HCT116 (cell line): ENCODE data around the gene RAB8A. TPM values are rescaled to one million over a fixed set of nuclear protein-coding genes. Genes with fewer than 3 reads are reported as not detected.

Experiments used
- ATAC-seq: fragments of 200-7000 bp; cut with Tn5 transposase; 2 replicates; pipeline ENCODE4 v1.9.1; 2020; ENCODE audit warnings: mild to moderate bottlenecking, moderate library complexity
- BruUV-seq: library from RNA; stranded (reverse); fragments of 400-500 nt; replicated peaks from 2 replicates; lab custom pipeline; 2021; lab: Mats Ljungman, UMichigan
- CTCF ChIA-PET: fragments of 300-600 bp; sonication (Branson Sonifier 250); formaldehyde crosslinking; loops from one replicate; lab custom pipeline; 2021; ENCODE audit warnings: antibody characterized with exemption; lab: Charles Lee
- POLR2A ChIA-PET: fragments of 300-600, 350-600 bp; sonication (Branson Sonifier 250); formaldehyde crosslinking; loops from one replicate; lab custom pipeline; 2021; ENCODE audit warnings: antibody characterized with exemption; lab: Charles Lee
- RAD21 ChIA-PET, 2 experiments: fragments of 300-600 bp; sonication (Branson Sonifier 250); formaldehyde crosslinking; loops; one replicate each; lab custom pipeline; 2023; ENCODE audit warnings: low total read pairs in 2 of 2; ENCODE audit not compliant: uncharacterized antibody in 2 of 2, unreplicated experiment in 2 of 2, low non-redundant PET in 1 of 2; lab: Charles Lee
- DNase-seq: peaks from one replicate; pipeline ENCODE4 v3.0.0-alpha.2; 2010; ENCODE audit warnings: low read depth, low spot score
- H2AFZ ChIP-seq: fragments of 200-600 bp; shearing (Covaris generic), sonication (generic); 2 replicates; pipeline ENCODE4 v1.6.1; 2017; ENCODE audit warnings: low read depth, mixed run types, mixed read lengths, antibody characterized with exemption, low read length; ENCODE audit not compliant: poor library complexity, severe bottlenecking
- H3K27ac ChIP-seq: 2 replicates; pipeline ENCODE4 v1.5.1; 2012; ENCODE audit warnings: low read depth, low read length
- H3K27me3 ChIP-seq: fragments of 200-600 bp; sonication (generic); 2 replicates; pipeline ENCODE4 v1.6.1; 2016; ENCODE audit warnings: mixed run types, low read length, mixed read lengths; ENCODE audit not compliant: insufficient read depth
- H3K36me3 ChIP-seq, 2 experiments: fragments of 200-500 bp in 1 of 2; fragments of 200-600 bp in 1 of 2; sonication (Bioruptor generic) in 1 of 2; sonication (generic) in 1 of 2; 2 replicates each; pipeline versions ENCODE4 v1.5.1 to v1.6.1; 2014 to 2016; ENCODE audit warnings: low read length in 2 of 2, inconsistent platforms in 1 of 2, mixed read lengths in 1 of 2, mixed run types in 1 of 2; ENCODE audit not compliant: insufficient read depth in 2 of 2, control insufficient read depth in 1 of 2
- H3K4me1 ChIP-seq, 2 experiments: fragments of 200-600 bp in 1 of 2; sonication (generic) in 1 of 2; 2 replicates each; pipeline versions ENCODE4 v1.5.1 to v1.6.1; 2012 to 2017; ENCODE audit warnings: low read length in 2 of 2, inconsistent platforms in 1 of 2, mild to moderate bottlenecking in 1 of 2, mixed read lengths in 1 of 2, mixed run types in 1 of 2, moderate library complexity in 1 of 2; ENCODE audit not compliant: insufficient read depth in 2 of 2, control insufficient read depth in 1 of 2
- H3K4me2 ChIP-seq: fragments of 200-600 bp; sonication (generic); 2 replicates; pipeline ENCODE4 v1.6.1; 2017; ENCODE audit warnings: mixed run types, low read length, mixed read lengths
- H3K4me3 ChIP-seq, 2 experiments: fragments of 200-600 bp in 1 of 2; sonication (generic) in 1 of 2; replicated peaks in 1 of 2; 2 replicates each; pipeline ENCODE4 v1.5.1; 2011 to 2016; ENCODE audit warnings: low read length in 2 of 2, control low read depth in 1 of 2, low read depth in 1 of 2, mild to moderate bottlenecking in 1 of 2, mixed read lengths in 1 of 2, mixed run types in 1 of 2
- H3K79me2 ChIP-seq: fragments of 200-600 bp; sonication (generic); 2 replicates; pipeline ENCODE4 v1.6.1; 2017; ENCODE audit warnings: mild to moderate bottlenecking, mixed run types, low read length, moderate library complexity, mixed read lengths; ENCODE audit not compliant: insufficient read depth
- H3K9ac ChIP-seq: fragments of 200-600 bp; sonication (generic); 2 replicates; pipeline ENCODE4 v1.6.1; 2016; ENCODE audit warnings: low read length, mixed read lengths
- H3K9me2 ChIP-seq: fragments of 200-600 bp; sonication (generic), shearing (Covaris generic); 2 replicates; pipeline ENCODE4 v1.6.1; 2017; ENCODE audit warnings: mixed run types, mild to moderate bottlenecking, moderate library complexity; ENCODE audit not compliant: insufficient read depth
- H3K9me3 ChIP-seq, 2 experiments: fragments of 200-500 bp in 1 of 2; fragments of 200-600 bp in 1 of 2; sonication (Bioruptor generic) in 1 of 2; sonication (generic) in 1 of 2; 2 replicates each; pipeline ENCODE4 v1.6.1; 2014 to 2017; ENCODE audit warnings: low read length in 2 of 2, mixed read lengths in 2 of 2, inconsistent platforms in 1 of 2, low read depth in 1 of 2, mild to moderate bottlenecking in 1 of 2, mixed run types in 1 of 2, moderate library complexity in 1 of 2; ENCODE audit not compliant: control insufficient read depth in 1 of 2, insufficient read depth in 1 of 2
- H4K20me1 ChIP-seq: fragments of 200-600 bp; sonication (generic), shearing (Covaris generic); 2 replicates; pipeline ENCODE4 v1.6.1; 2017; ENCODE audit warnings: mixed run types, mild to moderate bottlenecking, moderate library complexity; ENCODE audit not compliant: insufficient read depth
- CBX3 ChIP-seq: IDR thresholded peaks from 2 replicates; pipeline ENCODE4 v1.6.1; 2012; ENCODE audit warnings: low read depth
- CEBPB ChIP-seq: IDR thresholded peaks from 2 replicates; pipeline ENCODE4 v1.6.1; 2012; ENCODE audit warnings: low read depth
- CTCF ChIP-seq, 3 experiments: fragments of 200-600 bp in 1 of 3; sonication (generic) in 1 of 3; IDR thresholded peaks in 2 of 3; conservative IDR thresholded peaks in 1 of 3; 2 replicates each; pipeline ENCODE4 v1.5.1; 2012 to 2017; ENCODE audit warnings: low read depth in 2 of 3, low read length in 2 of 3, antibody characterized with exemption in 1 of 3, borderline replicate concordance in 1 of 3, control low read depth in 1 of 3, mild to moderate bottlenecking in 1 of 3, mixed read lengths in 1 of 3, mixed run types in 1 of 3, moderate library complexity in 1 of 3; ENCODE audit not compliant: insufficient read depth in 1 of 3
- EGR1 ChIP-seq: IDR thresholded peaks from 2 replicates; pipeline ENCODE4 v1.6.1; 2012; ENCODE audit warnings: low read depth
- ELF1 ChIP-seq: IDR thresholded peaks from 2 replicates; pipeline ENCODE4 v1.6.1; 2012; ENCODE audit warnings: low read depth, borderline replicate concordance
- EZH2 ChIP-seq: fragments of 200-600 bp; sonication (generic); IDR thresholded peaks from 2 replicates; pipeline ENCODE4 v1.6.1; 2017; ENCODE audit warnings: antibody characterized with exemption, mixed run types
- EZH2phosphoT487 ChIP-seq: fragments of 200-600 bp; IDR thresholded peaks from 2 replicates; pipeline ENCODE4 v1.6.1; 2018; ENCODE audit warnings: antibody characterized with exemption, borderline replicate concordance
- FOSL1 ChIP-seq: IDR thresholded peaks from 2 replicates; pipeline ENCODE4 v1.6.1; 2012; ENCODE audit warnings: low read depth
- JUND ChIP-seq: IDR thresholded peaks from 2 replicates; pipeline ENCODE4 v1.6.1; 2012
- RAD21 ChIP-seq: IDR thresholded peaks from 2 replicates; pipeline ENCODE4 v1.6.1; 2012; ENCODE audit warnings: low read depth, mild to moderate bottlenecking
- SIN3A ChIP-seq: IDR thresholded peaks from 2 replicates; pipeline ENCODE4 v1.6.1; 2012; ENCODE audit warnings: low read depth
- SP1 ChIP-seq: IDR thresholded peaks from 2 replicates; pipeline ENCODE4 v1.6.1; 2012; ENCODE audit warnings: low read depth
- SRF ChIP-seq: IDR thresholded peaks from 2 replicates; pipeline ENCODE4 v1.6.1; 2012; ENCODE audit warnings: low read depth
- TCF7L2 ChIP-seq: IDR thresholded peaks from 2 replicates; pipeline ENCODE4 v1.7.0; 2011; ENCODE audit warnings: borderline replicate concordance, inconsistent platforms; ENCODE audit not compliant: insufficient read depth, insufficient read length; ENCODE audit errors: extremely low read depth
- ZFX ChIP-seq: fragments of 450-650 bp; IDR thresholded peaks from 2 replicates; pipeline ENCODE4 v1.6.1; 2017
- ZNF274 ChIP-seq: fragments of 200-500 bp; sonication (Bioruptor generic); IDR thresholded peaks from 2 replicates; pipeline ENCODE4 v1.6.1; 2014; ENCODE audit warnings: mild to moderate bottlenecking, low read depth, low read length, inconsistent platforms
- intact Hi-C: fragments of 100-400 bp; cut with micrococcal nuclease; formaldehyde crosslinking; loops from 2 replicates; pipeline ENCODE4 v1.10.0; 2022
- total RNA-seq: library from RNA; stranded (reverse); gene quantifications from one replicate; pipeline ENCODE4 v1.2.1, GENCODE V29; 2021; ENCODE audit not compliant: unreplicated experiment
- TF ChIP-seq, protein P1 (sequence below): IDR thresholded peaks from 2 replicates; pipeline ENCODE4 v1.6.1; 2012
- TF ChIP-seq, protein P2 (sequence below): IDR thresholded peaks from 2 replicates; pipeline ENCODE4 v1.6.1; 2012

The RAB8A gene
- total RNA-seq, 1 experiment from 2014 or later: 116 TPM

- TF ChIP-seq EZH2phosphoT487: no peak
- TF ChIP-seq, all 23 proteins: peak for 0
Measured at GRCh38 chr19:16134510-16134909, 22.8 kb downstream of the RAB8A start (continued).

GRCh38 chr19:16135430-16136127, 23.9 kb downstream of the RAB8A start:
- no peak overlapping the region for H3K9ac ChIP-seq
- no peaks in the 10 kb centered on the region for H3K27me3 ChIP-seq
- no peak for DNase-seq
- H2AFZ ChIP-seq: no peak overlapping the region
- intact Hi-C loops: no loop called here
- no peaks in the 10 kb centered on the region for H3K4me1 ChIP-seq
- no peak for TF ChIP-seq SRF
- TF ChIP-seq SIN3A: no peak
- no peak for TF ChIP-seq EZH2phosphoT487
- no peak for TF ChIP-seq ZFX
- TF ChIP-seq JUND: no peak
- no peak for TF ChIP-seq ZNF274
- TF ChIP-seq SP1: no peak
- TF ChIP-seq EGR1: no peak
- TF ChIP-seq, protein P1, sequence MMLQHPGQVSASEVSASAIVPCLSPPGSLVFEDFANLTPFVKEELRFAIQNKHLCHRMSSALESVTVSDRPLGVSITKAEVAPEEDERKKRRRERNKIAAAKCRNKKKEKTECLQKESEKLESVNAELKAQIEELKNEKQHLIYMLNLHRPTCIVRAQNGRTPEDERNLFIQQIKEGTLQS: no peak
- TF ChIP-seq RAD21: no peak
- no peak for TF ChIP-seq EZH2
- no peak for TF ChIP-seq CTCF (IDR thresholded peaks at IDR 0.05 in 2 of 3, conservative IDR thresholded peaks at IDR 0.05 in 1 of 3; ENCODE audit: borderline replicate concordance in 1 of 3, insufficient read depth in 1 of 3, low read depth in 2 of 3, low read length in 2 of 3)
- TF ChIP-seq CBX3: no peak
- TF ChIP-seq, protein P2, sequence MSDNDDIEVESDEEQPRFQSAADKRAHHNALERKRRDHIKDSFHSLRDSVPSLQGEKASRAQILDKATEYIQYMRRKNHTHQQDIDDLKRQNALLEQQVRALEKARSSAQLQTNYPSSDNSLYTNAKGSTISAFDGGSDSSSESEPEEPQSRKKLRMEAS: no peak
- no peak for TF ChIP-seq TCF7L2
- TF ChIP-seq CEBPB: no peak
- TF ChIP-seq ELF1: no peak
- no peak for TF ChIP-seq FOSL1
- TF ChIP-seq, all 23 proteins: peak for 0
- CTCF ChIA-PET: no interaction called here
- POLR2A ChIA-PET: no interaction called here
- BruUV-seq: no TSS peak
- no peak overlapping the region for H3K4me2 ChIP-seq
- no peaks in the 10 kb centered on the region for H3K79me2 ChIP-seq
- H3K9me2 ChIP-seq: no peaks in the 10 kb centered on the region
- ATAC-seq: peak; percentile 55
- no peak overlapping the region for H3K4me3 ChIP-seq
- no peaks in the 10 kb centered on the region for H4K20me1 ChIP-seq
- RAD21 ChIA-PET: interaction anchor here in 1 of 2 experiments (0.6 kb wide), 1 partner anchor 9 kb away, joined by 4 read pairs; no protein-coding TSS in a partner anchor
- H3K36me3 ChIP-seq: peaks cover 10 to 23% of the 10 kb centered on the region in 2 experiments; a peak in 2 of 4 replicates
- no peaks in the 10 kb centered on the region for H3K9me3 ChIP-seq
- H3K27ac ChIP-seq: no peak overlapping the region
